H1 (cell line): ENCODE data around the gene WDR48. TPM values are rescaled to one million over a fixed set of nuclear protein-coding genes. Genes with fewer than 3 reads are reported as not detected.

Source experiments
- ASH2L ChIP-seq: fragments of 200-600, 300-600 bp; sonication (generic); IDR thresholded peaks from one replicate; pipeline ENCODE4 v1.7.1; 2017; ENCODE audit warnings: low read length
- CREB1 ChIP-seq: IDR thresholded peaks from 2 replicates; pipeline ENCODE4 v1.6.1; 2012; ENCODE audit warnings: inconsistent platforms
- EGR1 ChIP-seq: IDR thresholded peaks from 2 replicates; pipeline ENCODE4 v1.6.1; 2011; ENCODE audit warnings: low read depth, low read length, borderline replicate concordance
- EZH2 ChIP-seq: fragments of 200-600 bp; sonication (generic); IDR thresholded peaks from 2 replicates; pipeline ENCODE4 v1.7.1; 2012; ENCODE audit warnings: low read depth, mild to moderate bottlenecking, moderate library complexity, low read length, inconsistent platforms; ENCODE audit not compliant: severe bottlenecking
- GTF2F1 ChIP-seq: IDR thresholded peaks from 2 replicates; pipeline ENCODE4 v1.6.1; 2012; ENCODE audit warnings: low read depth, low read length, improper control_type of control experiment, borderline replicate concordance
- POLR2AphosphoS5 ChIP-seq: IDR thresholded peaks from 2 replicates; pipeline ENCODE4 v1.6.1; 2011; ENCODE audit warnings: low read depth, low read length
- RBBP5 ChIP-seq: IDR thresholded peaks from 2 replicates; pipeline ENCODE4 v1.7.1; 2012; ENCODE audit warnings: low read depth, mild to moderate bottlenecking, inconsistent platforms, low read length, moderate library complexity, borderline replicate concordance
- RNF2 ChIP-seq: fragments of 200-900, 300-1000 bp; sonication (generic); IDR thresholded peaks from 2 replicates; pipeline ENCODE4 v1.7.1; 2016; ENCODE audit warnings: borderline replicate concordance, low read depth, mild to moderate bottlenecking, antibody characterized with exemption, low read length; ENCODE audit not compliant: poor library complexity, severe bottlenecking; ENCODE audit errors: missing control alignments
- SRF ChIP-seq: IDR thresholded peaks from 2 replicates; pipeline ENCODE4 v1.6.1; 2011; ENCODE audit warnings: mild to moderate bottlenecking, low read depth, low read length, moderate library complexity
- TCF12 ChIP-seq: IDR thresholded peaks from 2 replicates; pipeline ENCODE4 v1.6.1; 2011; ENCODE audit warnings: low read depth, mild to moderate bottlenecking, low read length
- TEAD4 ChIP-seq: IDR thresholded peaks from 2 replicates; pipeline ENCODE4 v1.6.1; 2012; ENCODE audit warnings: low read depth, low read length, inconsistent platforms, mixed read lengths
- YY1 ChIP-seq: IDR thresholded peaks from 2 replicates; pipeline ENCODE4 v1.6.1; 2011; ENCODE audit warnings: low read depth, mild to moderate bottlenecking, low read length
- polyA plus RNA-seq, 7 experiments: library from polyadenylated mRNA; depleted of rRNA in 3 of 7; stranded (reverse) in 5 of 7; unstranded in 2 of 7; fragments of >200 nt in 5 of 7; fragments of 200-250 nt in 2 of 7; gene quantifications; 1 replicate in 5 of 7; 2 replicates in 1 of 7; 4 replicates in 1 of 7; pipeline versions ENCODE4 v1.2.1 to v1.2.3, GENCODE V29; 2011 to 2013; ENCODE audit warnings: missing spikeins in 2 of 7, mixed read lengths in 2 of 7
- total RNA-seq: library from RNA; stranded (reverse); fragmentation: NEBNext Ultra II Directional; extraction: Animal tissue kit (Norgen Biotek cat#: 25700); gene quantifications from 2 replicates; pipeline ENCODE4 v1.2.1, GENCODE V29; 2021
- TF ChIP-seq, protein P1 (sequence below): fragments of 300-600 bp; sonication (generic); IDR thresholded peaks from 2 replicates; pipeline ENCODE4 v1.7.1; 2012; ENCODE audit warnings: low read length, moderate library complexity, mild to moderate bottlenecking, inconsistent platforms; ENCODE audit not compliant: insufficient replicate concordance

Gene WDR48
- total and polyA plus RNA-seq, 2 of the 8 experiments (the other 6 are each of a cell fraction or from before 2014, with no cell fraction given): 21.2 to 54.1 TPM

DNA sequence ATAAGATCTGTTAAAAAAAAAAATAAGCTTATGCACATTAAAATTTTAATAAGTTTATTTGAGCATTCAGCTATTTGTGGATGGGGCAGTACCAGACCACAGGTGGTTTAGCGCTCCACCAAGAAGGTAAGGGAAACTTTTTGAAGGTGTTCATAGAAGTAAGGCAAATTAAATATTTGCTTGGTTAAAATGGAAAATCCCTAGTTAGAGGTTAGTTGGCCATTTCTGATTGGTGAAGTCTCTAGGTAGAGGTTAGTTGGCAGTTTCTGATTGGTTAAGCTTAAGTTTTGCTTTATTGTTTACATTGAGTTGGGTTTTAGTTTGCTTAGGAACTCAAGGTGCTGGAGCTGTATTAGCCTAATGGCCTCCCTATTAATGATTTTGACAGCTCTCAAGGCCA, 30.8 kb upstream of the WDR48 start (continued):
- TF ChIP-seq, protein P1, sequence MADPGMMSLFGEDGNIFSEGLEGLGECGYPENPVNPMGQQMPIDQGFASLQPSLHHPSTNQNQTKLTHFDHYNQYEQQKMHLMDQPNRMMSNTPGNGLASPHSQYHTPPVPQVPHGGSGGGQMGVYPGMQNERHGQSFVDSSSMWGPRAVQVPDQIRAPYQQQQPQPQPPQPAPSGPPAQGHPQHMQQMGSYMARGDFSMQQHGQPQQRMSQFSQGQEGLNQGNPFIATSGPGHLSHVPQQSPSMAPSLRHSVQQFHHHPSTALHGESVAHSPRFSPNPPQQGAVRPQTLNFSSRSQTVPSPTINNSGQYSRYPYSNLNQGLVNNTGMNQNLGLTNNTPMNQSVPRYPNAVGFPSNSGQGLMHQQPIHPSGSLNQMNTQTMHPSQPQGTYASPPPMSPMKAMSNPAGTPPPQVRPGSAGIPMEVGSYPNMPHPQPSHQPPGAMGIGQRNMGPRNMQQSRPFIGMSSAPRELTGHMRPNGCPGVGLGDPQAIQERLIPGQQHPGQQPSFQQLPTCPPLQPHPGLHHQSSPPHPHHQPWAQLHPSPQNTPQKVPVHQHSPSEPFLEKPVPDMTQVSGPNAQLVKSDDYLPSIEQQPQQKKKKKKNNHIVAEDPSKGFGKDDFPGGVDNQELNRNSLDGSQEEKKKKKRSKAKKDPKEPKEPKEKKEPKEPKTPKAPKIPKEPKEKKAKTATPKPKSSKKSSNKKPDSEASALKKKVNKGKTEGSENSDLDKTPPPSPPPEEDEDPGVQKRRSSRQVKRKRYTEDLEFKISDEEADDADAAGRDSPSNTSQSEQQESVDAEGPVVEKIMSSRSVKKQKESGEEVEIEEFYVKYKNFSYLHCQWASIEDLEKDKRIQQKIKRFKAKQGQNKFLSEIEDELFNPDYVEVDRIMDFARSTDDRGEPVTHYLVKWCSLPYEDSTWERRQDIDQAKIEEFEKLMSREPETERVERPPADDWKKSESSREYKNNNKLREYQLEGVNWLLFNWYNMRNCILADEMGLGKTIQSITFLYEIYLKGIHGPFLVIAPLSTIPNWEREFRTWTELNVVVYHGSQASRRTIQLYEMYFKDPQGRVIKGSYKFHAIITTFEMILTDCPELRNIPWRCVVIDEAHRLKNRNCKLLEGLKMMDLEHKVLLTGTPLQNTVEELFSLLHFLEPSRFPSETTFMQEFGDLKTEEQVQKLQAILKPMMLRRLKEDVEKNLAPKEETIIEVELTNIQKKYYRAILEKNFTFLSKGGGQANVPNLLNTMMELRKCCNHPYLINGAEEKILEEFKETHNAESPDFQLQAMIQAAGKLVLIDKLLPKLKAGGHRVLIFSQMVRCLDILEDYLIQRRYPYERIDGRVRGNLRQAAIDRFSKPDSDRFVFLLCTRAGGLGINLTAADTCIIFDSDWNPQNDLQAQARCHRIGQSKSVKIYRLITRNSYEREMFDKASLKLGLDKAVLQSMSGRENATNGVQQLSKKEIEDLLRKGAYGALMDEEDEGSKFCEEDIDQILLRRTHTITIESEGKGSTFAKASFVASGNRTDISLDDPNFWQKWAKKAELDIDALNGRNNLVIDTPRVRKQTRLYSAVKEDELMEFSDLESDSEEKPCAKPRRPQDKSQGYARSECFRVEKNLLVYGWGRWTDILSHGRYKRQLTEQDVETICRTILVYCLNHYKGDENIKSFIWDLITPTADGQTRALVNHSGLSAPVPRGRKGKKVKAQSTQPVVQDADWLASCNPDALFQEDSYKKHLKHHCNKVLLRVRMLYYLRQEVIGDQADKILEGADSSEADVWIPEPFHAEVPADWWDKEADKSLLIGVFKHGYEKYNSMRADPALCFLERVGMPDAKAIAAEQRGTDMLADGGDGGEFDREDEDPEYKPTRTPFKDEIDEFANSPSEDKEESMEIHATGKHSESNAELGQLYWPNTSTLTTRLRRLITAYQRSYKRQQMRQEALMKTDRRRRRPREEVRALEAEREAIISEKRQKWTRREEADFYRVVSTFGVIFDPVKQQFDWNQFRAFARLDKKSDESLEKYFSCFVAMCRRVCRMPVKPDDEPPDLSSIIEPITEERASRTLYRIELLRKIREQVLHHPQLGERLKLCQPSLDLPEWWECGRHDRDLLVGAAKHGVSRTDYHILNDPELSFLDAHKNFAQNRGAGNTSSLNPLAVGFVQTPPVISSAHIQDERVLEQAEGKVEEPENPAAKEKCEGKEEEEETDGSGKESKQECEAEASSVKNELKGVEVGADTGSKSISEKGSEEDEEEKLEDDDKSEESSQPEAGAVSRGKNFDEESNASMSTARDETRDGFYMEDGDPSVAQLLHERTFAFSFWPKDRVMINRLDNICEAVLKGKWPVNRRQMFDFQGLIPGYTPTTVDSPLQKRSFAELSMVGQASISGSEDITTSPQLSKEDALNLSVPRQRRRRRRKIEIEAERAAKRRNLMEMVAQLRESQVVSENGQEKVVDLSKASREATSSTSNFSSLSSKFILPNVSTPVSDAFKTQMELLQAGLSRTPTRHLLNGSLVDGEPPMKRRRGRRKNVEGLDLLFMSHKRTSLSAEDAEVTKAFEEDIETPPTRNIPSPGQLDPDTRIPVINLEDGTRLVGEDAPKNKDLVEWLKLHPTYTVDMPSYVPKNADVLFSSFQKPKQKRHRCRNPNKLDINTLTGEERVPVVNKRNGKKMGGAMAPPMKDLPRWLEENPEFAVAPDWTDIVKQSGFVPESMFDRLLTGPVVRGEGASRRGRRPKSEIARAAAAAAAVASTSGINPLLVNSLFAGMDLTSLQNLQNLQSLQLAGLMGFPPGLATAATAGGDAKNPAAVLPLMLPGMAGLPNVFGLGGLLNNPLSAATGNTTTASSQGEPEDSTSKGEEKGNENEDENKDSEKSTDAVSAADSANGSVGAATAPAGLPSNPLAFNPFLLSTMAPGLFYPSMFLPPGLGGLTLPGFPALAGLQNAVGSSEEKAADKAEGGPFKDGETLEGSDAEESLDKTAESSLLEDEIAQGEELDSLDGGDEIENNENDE: no peak
- TF ChIP-seq CREB1 (no peak), TCF12 (no peak), RBBP5 (no peak), POLR2AphosphoS5 (no peak), YY1 (no peak), TEAD4 (no peak), EZH2 (no peak), RNF2 (no peak), SRF (no peak), ASH2L (no peak), GTF2F1 (no peak), EGR1 (no peak)
